ENCODE data around the gene SCARF2.

GRCh38 chr22:20378110-20378509, 59.5 kb downstream of the SCARF2 start:
- TF ChIP-seq, protein P1, sequence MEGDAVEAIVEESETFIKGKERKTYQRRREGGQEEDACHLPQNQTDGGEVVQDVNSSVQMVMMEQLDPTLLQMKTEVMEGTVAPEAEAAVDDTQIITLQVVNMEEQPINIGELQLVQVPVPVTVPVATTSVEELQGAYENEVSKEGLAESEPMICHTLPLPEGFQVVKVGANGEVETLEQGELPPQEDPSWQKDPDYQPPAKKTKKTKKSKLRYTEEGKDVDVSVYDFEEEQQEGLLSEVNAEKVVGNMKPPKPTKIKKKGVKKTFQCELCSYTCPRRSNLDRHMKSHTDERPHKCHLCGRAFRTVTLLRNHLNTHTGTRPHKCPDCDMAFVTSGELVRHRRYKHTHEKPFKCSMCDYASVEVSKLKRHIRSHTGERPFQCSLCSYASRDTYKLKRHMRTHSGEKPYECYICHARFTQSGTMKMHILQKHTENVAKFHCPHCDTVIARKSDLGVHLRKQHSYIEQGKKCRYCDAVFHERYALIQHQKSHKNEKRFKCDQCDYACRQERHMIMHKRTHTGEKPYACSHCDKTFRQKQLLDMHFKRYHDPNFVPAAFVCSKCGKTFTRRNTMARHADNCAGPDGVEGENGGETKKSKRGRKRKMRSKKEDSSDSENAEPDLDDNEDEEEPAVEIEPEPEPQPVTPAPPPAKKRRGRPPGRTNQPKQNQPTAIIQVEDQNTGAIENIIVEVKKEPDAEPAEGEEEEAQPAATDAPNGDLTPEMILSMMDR (IDR thresholded peaks at IDR 0.05): no peak
- TF ChIP-seq POLR2A (IDR thresholded peaks at IDR 0.05): no peak

All from testis (tissue), 2 donors.